K562 (cell line): ENCODE data around the gene SRM. TPM values are rescaled to one million over a fixed set of nuclear protein-coding genes. Genes with fewer than 3 reads are reported as not detected.

ENCODE experiments used
- BCOR ChIP-seq: fragments of 450-650 bp; IDR thresholded peaks from 2 replicates; pipeline ENCODE4 v1.6.1; 2016
- C11orf30 ChIP-seq: fragments of 450-650 bp; IDR thresholded peaks from 2 replicates; pipeline ENCODE4 v1.6.1; 2016; ENCODE audit warnings: low read depth, mild to moderate bottlenecking
- CEBPG ChIP-seq, 3 experiments: fragments of 200-800 bp in 1 of 3; sonication (Bioruptor generic) in 1 of 3; sonication (generic) in 1 of 3; formaldehyde crosslinking in 1 of 3; IDR thresholded peaks in 2 of 3; conservative IDR thresholded peaks in 1 of 3; 2 replicates each; pipeline versions ENCODE4 v1.6.1 to v1.8.0; 2016 to 2022; ENCODE audit warnings: missing compliant biosample characterization in 2 of 3, missing genetic modification characterization in 2 of 3, mild to moderate bottlenecking in 1 of 3, missing genetic modification reagents in 1 of 3
- EP300 ChIP-seq: IDR thresholded peaks from 2 replicates; pipeline ENCODE4 v1.6.1; 2012; ENCODE audit warnings: low read length, improper control_type of control experiment
- FOXA3 ChIP-seq, 2 experiments: fragments of 450-650 bp in 1 of 2; sonication (generic) in 1 of 2; formaldehyde crosslinking; IDR thresholded peaks in 1 of 2; conservative IDR thresholded peaks in 1 of 2; 2 replicates each; pipeline versions ENCODE4 v1.4.0 to v1.8.0; 2020 to 2022; ENCODE audit warnings: mild to moderate bottlenecking in 2 of 2, missing genetic modification reagents in 1 of 2
- GATAD2A ChIP-seq: fragments of 450-650 bp; IDR thresholded peaks from 2 replicates; pipeline ENCODE4 v1.6.1; 2017
- KLF13 ChIP-seq: fragments of 450-650 bp; IDR thresholded peaks from 2 replicates; pipeline ENCODE4 v1.6.1; 2016; ENCODE audit warnings: missing genetic modification characterization, low read depth, mild to moderate bottlenecking, missing compliant biosample characterization, moderate library complexity, borderline replicate concordance
- MCM3 ChIP-seq: fragments of 450-650 bp; IDR thresholded peaks from 2 replicates; pipeline ENCODE4 v1.6.1; 2016
- MTA3 ChIP-seq: fragments of 450-650 bp; formaldehyde crosslinking; IDR thresholded peaks from 2 replicates; pipeline ENCODE4 v1.6.1; 2017; ENCODE audit warnings: mild to moderate bottlenecking, borderline replicate concordance
- NR2F6 ChIP-seq: fragments of 450-650 bp; formaldehyde crosslinking; IDR thresholded peaks from 2 replicates; pipeline ENCODE4 v1.4.0; 2020; ENCODE audit warnings: mild to moderate bottlenecking
- NRF1 ChIP-seq, 2 experiments: fragments of 450-650 bp; IDR thresholded peaks in 1 of 2; conservative IDR thresholded peaks in 1 of 2; 2 replicates each; pipeline ENCODE4 v1.6.1; 2014; ENCODE audit warnings: mild to moderate bottlenecking in 2 of 2
- PHB ChIP-seq: fragments of 250-450 bp; sonication (Bioruptor Pico); IDR thresholded peaks from 2 replicates; pipeline ENCODE4 v1.5.0; 2021
- PPARD ChIP-seq: fragments of 250-450 bp; sonication (Bioruptor Pico); IDR thresholded peaks from 2 replicates; pipeline ENCODE4 v1.8.0; 2022; ENCODE audit warnings: inconsistent platforms, mild to moderate bottlenecking, moderate library complexity
- PTBP1 ChIP-seq: fragments of 200-400 bp; formaldehyde crosslinking; IDR thresholded peaks from 2 replicates; pipeline ENCODE4 v1.6.1; 2017; ENCODE audit warnings: low read depth, low read length
- SMAD3 ChIP-seq: fragments of 450-650 bp; formaldehyde crosslinking; conservative IDR thresholded peaks from 2 replicates; pipeline ENCODE4 v1.4.0; 2020; ENCODE audit warnings: mild to moderate bottlenecking
- SMARCA4 ChIP-seq: fragments of 450-650 bp; IDR thresholded peaks from 2 replicates; pipeline ENCODE4 v1.6.1; 2016
- SMARCE1 ChIP-seq: fragments of 450-650 bp; IDR thresholded peaks from 2 replicates; pipeline ENCODE4 v1.7.1; 2016; ENCODE audit warnings: mild to moderate bottlenecking
- SP2 ChIP-seq: IDR thresholded peaks from 2 replicates; pipeline ENCODE4 v1.6.1; 2011; ENCODE audit warnings: mild to moderate bottlenecking, low read depth, low read length, moderate library complexity; ENCODE audit not compliant: poor library complexity, severe bottlenecking; ENCODE audit errors: extremely low read depth
- TCF3 ChIP-seq: sonication (generic); formaldehyde crosslinking; IDR thresholded peaks from 2 replicates; pipeline ENCODE4 v1.4.0; 2020; ENCODE audit warnings: mild to moderate bottlenecking, missing genetic modification reagents
- XRCC5 ChIP-seq: fragments of 200-400 bp; formaldehyde crosslinking; IDR thresholded peaks from 2 replicates; pipeline ENCODE4 v1.6.1; 2017; ENCODE audit warnings: low read depth, mild to moderate bottlenecking, low read length
- ZNF121 ChIP-seq: sonication (generic); formaldehyde crosslinking; conservative IDR thresholded peaks from 2 replicates; pipeline ENCODE4 v1.8.0; 2022; ENCODE audit warnings: missing genetic modification reagents
- polyA plus RNA-seq, 8 experiments: library from polyadenylated mRNA; depleted of rRNA in 4 of 8; stranded (reverse) in 5 of 8; unstranded in 3 of 8; fragments of >200 nt; fragmentation: Nextera tagmentation in 2 of 8; fragmentation: Illumina TruSeq in 1 of 8; extraction: Ambion mirVana in 2 of 8; extraction: Trizol in 1 of 8; gene quantifications; 2 replicates each; pipeline versions ENCODE4 v1.2.1 to v1.2.3, GENCODE V29; 2011 to 2014; ENCODE audit warnings: inconsistent platforms in 1 of 8, missing spikeins in 1 of 8
- total RNA-seq, 7 experiments: library from RNA; depleted of rRNA in 6 of 7; stranded (reverse); fragments of >200 nt in 6 of 7; fragmentation: Illumina TruSeq in 2 of 7; extraction: Trizol in 2 of 7; gene quantifications; 2 replicates each; pipeline versions ENCODE4 v1.2.1 to v1.2.3, GENCODE V29; 2011 to 2021; ENCODE audit warnings: low replicate concordance in 1 of 7
- TF ChIP-seq, protein P1 (sequence below): sonication (generic); formaldehyde crosslinking; IDR thresholded peaks from 2 replicates; pipeline ENCODE4 v1.8.0; 2023; ENCODE audit warnings: mild to moderate bottlenecking, missing genetic modification reagents

The SRM gene
- total and polyA plus RNA-seq, 9 of the 15 experiments (the other 6 are each of a cell fraction or from before 2014, with no cell fraction given) = 23.9 to 373 (median 82.5) TPM

DNA sequence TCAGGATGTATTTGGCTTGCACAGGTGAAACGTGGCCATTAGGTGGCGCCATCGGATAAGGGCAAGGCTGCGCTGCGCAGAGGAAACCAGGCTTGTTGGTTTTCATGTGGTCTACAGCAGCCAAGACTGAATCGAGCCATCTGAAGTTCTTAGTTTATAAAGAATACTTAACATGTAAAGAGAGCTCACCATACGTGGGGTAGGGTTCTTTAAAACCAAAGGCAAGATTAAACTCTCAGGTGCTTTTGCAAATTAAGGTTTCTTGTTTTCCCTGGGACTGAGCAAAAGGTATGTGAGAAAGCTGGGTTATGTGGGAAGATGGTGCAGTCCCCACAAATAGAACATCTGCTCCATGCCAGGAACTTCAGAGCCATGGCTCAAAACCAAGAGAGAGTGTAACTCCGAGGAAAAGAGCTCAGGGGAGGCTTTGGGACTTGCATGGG is 22.1 kb downstream of the SRM start (continued):
- TF ChIP-seq SP2 (no peak), ZNF121 (CRISPR knock-in tag) (no peak), PPARD (CRISPR knock-in tag) (no peak), TCF3 (CRISPR knock-in tag) (no peak), NRF1 (conservative IDR thresholded peaks at IDR 0.05 in 1 of 2, IDR thresholded peaks at IDR 0.05 in 1 of 2) (peak; percentile 62 to 69), SMARCA4 (no peak), SMARCE1 (no peak), FOXA3 (CRISPR knock-in tag; conservative IDR thresholded peaks at IDR 0.05 in 1 of 2, IDR thresholded peaks at IDR 0.05 in 1 of 2) (no peak), MCM3 (no peak), BCOR (no peak), C11orf30 (no peak), CEBPG (CRISPR knock-in tag; IDR thresholded peaks at IDR 0.05) (no peak), CEBPG (tag; conservative IDR thresholded peaks at IDR 0.05 in 1 of 2, IDR thresholded peaks at IDR 0.05 in 1 of 2) (no peak), KLF13 (tag) (no peak), SMAD3 (CRISPR knock-in tag) (no peak), XRCC5 (peak; percentile 65; the same call in 1 of the 2 replicates), MTA3 (no peak; the same call in 1 of the 2 replicates), PHB (CRISPR knock-in tag) (no peak), NR2F6 (CRISPR knock-in tag) (no peak), PTBP1 (no peak), EP300 (no peak), GATAD2A (no peak)
- TF ChIP-seq, protein P1, sequence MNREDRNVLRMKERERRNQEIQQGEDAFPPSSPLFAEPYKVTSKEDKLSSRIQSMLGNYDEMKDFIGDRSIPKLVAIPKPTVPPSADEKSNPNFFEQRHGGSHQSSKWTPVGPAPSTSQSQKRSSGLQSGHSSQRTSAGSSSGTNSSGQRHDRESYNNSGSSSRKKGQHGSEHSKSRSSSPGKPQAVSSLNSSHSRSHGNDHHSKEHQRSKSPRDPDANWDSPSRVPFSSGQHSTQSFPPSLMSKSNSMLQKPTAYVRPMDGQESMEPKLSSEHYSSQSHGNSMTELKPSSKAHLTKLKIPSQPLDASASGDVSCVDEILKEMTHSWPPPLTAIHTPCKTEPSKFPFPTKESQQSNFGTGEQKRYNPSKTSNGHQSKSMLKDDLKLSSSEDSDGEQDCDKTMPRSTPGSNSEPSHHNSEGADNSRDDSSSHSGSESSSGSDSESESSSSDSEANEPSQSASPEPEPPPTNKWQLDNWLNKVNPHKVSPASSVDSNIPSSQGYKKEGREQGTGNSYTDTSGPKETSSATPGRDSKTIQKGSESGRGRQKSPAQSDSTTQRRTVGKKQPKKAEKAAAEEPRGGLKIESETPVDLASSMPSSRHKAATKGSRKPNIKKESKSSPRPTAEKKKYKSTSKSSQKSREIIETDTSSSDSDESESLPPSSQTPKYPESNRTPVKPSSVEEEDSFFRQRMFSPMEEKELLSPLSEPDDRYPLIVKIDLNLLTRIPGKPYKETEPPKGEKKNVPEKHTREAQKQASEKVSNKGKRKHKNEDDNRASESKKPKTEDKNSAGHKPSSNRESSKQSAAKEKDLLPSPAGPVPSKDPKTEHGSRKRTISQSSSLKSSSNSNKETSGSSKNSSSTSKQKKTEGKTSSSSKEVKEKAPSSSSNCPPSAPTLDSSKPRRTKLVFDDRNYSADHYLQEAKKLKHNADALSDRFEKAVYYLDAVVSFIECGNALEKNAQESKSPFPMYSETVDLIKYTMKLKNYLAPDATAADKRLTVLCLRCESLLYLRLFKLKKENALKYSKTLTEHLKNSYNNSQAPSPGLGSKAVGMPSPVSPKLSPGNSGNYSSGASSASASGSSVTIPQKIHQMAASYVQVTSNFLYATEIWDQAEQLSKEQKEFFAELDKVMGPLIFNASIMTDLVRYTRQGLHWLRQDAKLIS (CRISPR knock-in tag) = no peak
